ENCODE results near the gene TCIRG1.
A peak's percentile ranks its signal among the peaks of the same experiment; 100 is the strongest.

Gene TCIRG1

DNA sequence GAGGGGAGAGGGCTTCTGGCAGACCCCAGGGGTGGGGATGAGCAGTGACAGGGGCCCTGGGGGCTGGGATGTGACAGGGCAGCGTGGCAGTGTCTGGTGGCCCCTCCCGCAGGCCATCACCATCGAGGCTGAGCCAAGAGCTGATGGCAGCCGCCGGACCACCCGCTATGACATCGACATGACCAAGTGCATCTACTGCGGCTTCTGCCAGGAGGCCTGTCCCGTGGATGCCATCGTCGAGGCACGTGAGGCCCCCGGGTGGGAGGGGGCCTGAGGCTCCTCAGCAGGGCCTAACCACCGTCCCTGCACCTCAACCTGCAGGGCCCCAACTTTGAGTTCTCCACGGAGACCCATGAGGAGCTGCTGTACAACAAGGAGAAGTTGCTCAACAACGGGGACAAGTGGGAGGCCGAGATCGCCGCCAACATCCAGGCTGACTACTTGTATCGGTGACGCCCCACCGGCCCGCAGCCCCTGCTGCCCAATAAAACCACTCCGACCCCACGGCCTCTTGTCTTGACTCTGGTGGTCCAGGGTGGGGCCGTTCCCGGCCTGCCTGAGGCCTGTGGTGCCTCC is 2.6 kb upstream of the TCIRG1 start:
- H3K4me3 ChIP-seq (ENCODE audit: low read depth, low read length), result no peak overlapping the region
- no peak for TF ChIP-seq CTCF (IDR thresholded peaks at IDR 0.05; ENCODE audit: insufficient read depth, low read depth, low read length, missing control alignments)
- no peak for DNase-seq (ENCODE audit: low read depth)

DNA sequence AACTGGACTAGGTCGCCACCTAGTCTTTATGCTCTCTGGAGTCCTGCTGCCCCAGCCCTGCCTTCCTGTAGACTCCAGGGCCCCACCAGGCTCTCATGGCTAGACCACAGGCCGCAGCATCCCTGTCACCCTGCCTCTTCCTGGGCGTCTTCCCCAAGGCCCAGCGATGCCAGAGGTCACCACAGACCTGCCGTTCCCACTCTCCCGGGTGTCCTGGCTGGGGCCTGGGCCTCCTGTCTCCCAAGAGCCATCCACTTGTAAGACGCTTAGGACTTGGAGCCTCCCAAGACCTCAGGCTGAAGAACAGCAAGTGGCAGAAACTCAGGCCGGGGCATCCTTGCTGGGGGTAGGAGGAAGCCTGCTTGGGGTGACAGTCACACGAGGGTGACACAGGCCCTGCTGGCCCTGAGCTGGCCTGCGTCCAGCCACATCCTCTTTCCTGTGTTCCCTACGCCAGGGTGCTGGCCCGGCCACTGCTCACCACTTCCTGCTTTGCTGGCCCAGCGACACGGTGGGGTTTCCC is 2.0 kb upstream of the TCIRG1 start:
- no peak for DNase-seq (ENCODE audit: low read depth)
- no peak for TF ChIP-seq CTCF (IDR thresholded peaks at IDR 0.05; ENCODE audit: insufficient read depth, low read depth, low read length, missing control alignments)
- no peak overlapping the region for H3K4me3 ChIP-seq (ENCODE audit: low read depth, low read length)

DNA sequence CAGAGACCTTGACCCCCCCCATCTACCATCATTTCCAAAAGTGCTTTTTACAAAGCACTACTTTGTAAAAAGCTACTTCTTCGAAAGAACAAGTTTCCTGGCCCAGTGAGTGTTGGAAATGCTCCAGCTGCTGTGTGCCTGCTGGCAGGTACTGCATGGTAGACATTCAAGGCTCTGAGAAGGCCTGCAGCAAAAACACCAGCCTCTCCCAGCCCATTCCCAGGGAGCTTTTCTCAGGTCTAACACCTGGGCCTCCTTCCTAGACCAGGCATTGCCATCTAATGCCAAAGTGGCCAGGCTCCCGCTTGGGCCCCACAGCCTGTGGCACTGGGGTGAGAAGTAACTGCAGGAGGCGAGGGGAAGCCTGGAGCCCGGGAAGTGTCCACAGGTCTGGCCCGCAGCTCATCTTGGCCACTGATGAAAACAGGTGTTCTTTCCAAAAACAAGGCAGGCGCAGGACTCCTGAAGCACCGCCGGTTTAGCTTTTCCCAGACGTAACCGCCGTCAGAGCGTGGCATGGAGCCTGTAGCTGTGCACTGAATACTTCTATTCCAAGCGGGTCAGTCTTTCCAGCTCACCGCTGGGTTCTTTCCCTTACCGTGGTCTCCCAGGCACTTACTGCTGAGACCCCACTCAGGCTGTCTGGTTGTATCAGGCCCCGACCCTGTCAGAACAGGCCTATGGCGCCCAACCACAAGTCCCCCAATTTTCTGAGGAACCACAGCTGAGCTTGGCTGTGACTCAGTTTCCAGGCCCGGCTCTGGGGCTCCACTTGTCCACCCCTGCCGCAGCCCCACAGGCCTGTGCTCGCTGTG is 1.2 kb upstream of the TCIRG1 start:
- H3K4me3 ChIP-seq (ENCODE audit: low read depth, low read length), result no peak overlapping the region
- no peak for TF ChIP-seq CTCF (IDR thresholded peaks at IDR 0.05; ENCODE audit: insufficient read depth, low read depth, low read length, missing control alignments)
- no peak for DNase-seq (ENCODE audit: low read depth)

- peak overlapping the region; percentile 93 for H3K4me3 ChIP-seq (ENCODE audit: low read depth, low read length)
- no peak for TF ChIP-seq CTCF (IDR thresholded peaks at IDR 0.05; ENCODE audit: insufficient read depth, low read depth, low read length, missing control alignments)
- no peak for DNase-seq (ENCODE audit: low read depth)
These were observed 553 bp upstream of the TCIRG1 start for GRCh38 chr11:68038226-68038717.

DNA sequence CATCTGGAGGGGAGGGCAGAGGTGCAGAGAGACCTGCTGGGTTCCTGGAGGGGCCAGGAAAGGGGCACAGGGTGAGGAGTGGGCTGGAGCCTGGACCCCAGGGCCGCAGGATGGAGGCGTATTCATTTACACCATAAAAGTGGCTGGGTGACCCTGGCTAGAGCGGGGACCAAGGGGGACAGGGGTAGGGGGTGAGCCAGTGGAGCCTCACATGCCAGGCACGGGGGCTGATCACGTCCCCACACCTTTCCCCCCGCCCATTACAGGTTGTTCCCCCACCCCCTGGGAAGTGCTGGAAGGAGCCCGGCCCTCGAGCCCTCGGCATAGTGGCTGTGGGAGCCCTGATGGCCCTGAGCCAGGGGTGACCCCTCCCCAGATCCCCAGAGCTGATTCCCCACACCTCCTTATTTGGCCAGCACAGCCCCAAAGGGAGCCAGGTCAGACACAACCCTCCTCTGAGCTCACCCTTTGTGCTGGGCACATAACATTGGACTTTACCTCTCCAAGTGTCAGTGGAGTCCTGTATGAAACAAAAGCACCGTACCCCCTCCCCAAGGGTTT is 781 bp downstream of the TCIRG1 start:
- no peak for TF ChIP-seq CTCF (IDR thresholded peaks at IDR 0.05; ENCODE audit: insufficient read depth, low read depth, low read length, missing control alignments)
- no peak for DNase-seq (ENCODE audit: low read depth)
- H3K4me3 ChIP-seq (ENCODE audit: low read depth, low read length), result peak overlapping the region; percentile 93

DNA sequence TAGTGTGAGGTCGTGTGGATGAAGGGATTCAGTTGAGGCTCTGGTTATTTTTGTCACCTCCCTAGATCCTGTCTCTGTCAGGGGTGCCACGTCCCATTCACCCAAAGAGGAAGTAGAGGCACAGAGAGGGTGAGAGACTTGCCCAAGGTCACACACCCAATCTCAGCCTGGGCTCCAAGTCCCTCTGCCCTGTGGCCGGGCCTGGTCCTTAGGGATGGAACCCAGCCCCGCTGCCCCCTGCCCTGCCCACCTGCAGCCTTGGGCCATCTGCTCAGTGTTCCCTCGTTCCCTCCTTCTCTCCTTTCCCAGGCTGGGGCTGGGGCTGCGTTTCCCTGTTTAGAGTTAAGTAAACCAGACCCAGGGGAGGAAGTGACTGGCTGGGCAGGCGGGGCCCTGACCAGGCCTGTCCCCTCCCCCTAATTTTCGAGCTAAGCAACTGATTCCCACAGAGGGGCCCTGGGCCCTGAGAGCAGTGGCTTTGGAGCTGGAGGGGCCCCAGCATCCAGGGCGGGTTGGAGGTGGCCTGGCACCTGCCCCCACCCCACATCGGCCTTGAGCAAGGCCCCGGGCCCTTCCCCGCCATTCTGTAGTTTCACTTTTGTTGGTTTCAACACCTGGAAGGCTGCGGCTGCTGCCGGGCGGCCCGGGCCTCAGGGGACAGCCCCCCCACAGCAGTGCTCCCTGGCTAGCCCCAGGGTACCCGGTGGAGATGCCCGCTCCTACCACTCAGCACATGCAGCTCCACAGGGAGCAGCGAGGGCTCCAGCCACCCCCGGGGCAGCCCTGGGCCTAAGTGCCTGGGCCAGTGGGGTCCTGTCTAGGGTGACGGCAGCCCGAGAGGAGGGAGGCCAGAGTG is 1.5 kb downstream of the TCIRG1 start:
- DNase-seq (ENCODE audit: low read depth), result peak; percentile 79
- TF ChIP-seq CTCF (IDR thresholded peaks at IDR 0.05; ENCODE audit: insufficient read depth, low read depth, low read length, missing control alignments), result no peak
- peak overlapping the region; percentile 93 for H3K4me3 ChIP-seq (ENCODE audit: low read depth, low read length)

Data from GM12865 (cell line).